OCI-LY7 (cell line): ENCODE results near the gene ITGA2. TPM values are rescaled to one million over a fixed set of nuclear protein-coding genes. Genes with fewer than 3 reads are reported as not detected.

ENCODE experiments used
- BruUV-seq: library from RNA; stranded (reverse); fragments of 400-500 nt; replicated peaks from 2 replicates; lab custom pipeline; 2021; lab: Mats Ljungman, UMichigan
- CTCF ChIA-PET: fragments of 300-600 bp; sonication (Branson Sonifier 250); formaldehyde crosslinking; loops from one replicate; lab custom pipeline; 2022; ENCODE audit warnings: antibody characterized with exemption; ENCODE audit not compliant: unreplicated experiment; lab: Charles Lee
- POLR2A ChIA-PET: fragments of 300-600 bp; sonication (Branson Sonifier 250); formaldehyde crosslinking; loops from one replicate; lab custom pipeline; 2022; ENCODE audit warnings: antibody characterized with exemption; lab: Charles Lee
- DNase-seq: peaks from one replicate; pipeline ENCODE4 v3.0.0-alpha.2; 2015; ENCODE audit warnings: low spot score
- H2AFZ ChIP-seq: fragments of 200-600 bp; sonication (generic), shearing (Covaris generic); 2 replicates; pipeline ENCODE4 v1.6.1; 2014; ENCODE audit warnings: mild to moderate bottlenecking, antibody characterized with exemption, low read length, moderate library complexity
- H3K27ac ChIP-seq: fragments of 200-600 bp; sonication (generic); 2 replicates; pipeline ENCODE4 v1.5.1; 2014; ENCODE audit warnings: mixed run types, low read depth, mild to moderate bottlenecking, moderate library complexity, low read length, inconsistent platforms; ENCODE audit not compliant: poor library complexity, severe bottlenecking
- H3K36me3 ChIP-seq: fragments of 200-600 bp; sonication (generic); 2 replicates; pipeline ENCODE4 v1.6.1; 2014; ENCODE audit warnings: mild to moderate bottlenecking, antibody characterized with exemption, low read length, moderate library complexity, mixed read lengths; ENCODE audit not compliant: insufficient read depth
- H3K4me1 ChIP-seq: fragments of 200-600 bp; sonication (generic); 2 replicates; pipeline ENCODE4 v1.5.1; 2014; ENCODE audit warnings: mild to moderate bottlenecking, low read length; ENCODE audit not compliant: insufficient read depth, poor library complexity, severe bottlenecking
- H3K4me2 ChIP-seq: fragments of 200-600 bp; sonication (generic); 2 replicates; pipeline ENCODE4 v1.6.1; 2014; ENCODE audit warnings: mild to moderate bottlenecking, low read length
- H3K4me3 ChIP-seq: fragments of 200-600 bp; sonication (generic); 2 replicates; pipeline ENCODE4 v1.5.1; 2014; ENCODE audit warnings: mild to moderate bottlenecking, low read depth, low read length; ENCODE audit not compliant: poor library complexity, severe bottlenecking
- H3K79me2 ChIP-seq: fragments of 200-600 bp; sonication (generic); 2 replicates; pipeline ENCODE4 v1.6.1; 2016; ENCODE audit warnings: low read depth, mild to moderate bottlenecking, low read length, moderate library complexity, mixed read lengths; ENCODE audit not compliant: insufficient read depth
- H3K9me2 ChIP-seq: fragments of 200-600 bp; sonication (generic); 2 replicates; pipeline ENCODE4 v1.6.1; 2016; ENCODE audit warnings: mild to moderate bottlenecking, low read length, mixed read lengths; ENCODE audit not compliant: insufficient read depth
- H3K9me3 ChIP-seq: fragments of 200-600 bp; sonication (generic); 2 replicates; pipeline ENCODE4 v1.6.1; 2014; ENCODE audit warnings: mild to moderate bottlenecking, mixed run types, low read length, mixed read lengths
- H4K20me1 ChIP-seq: fragments of 200-600 bp; sonication (generic); 2 replicates; pipeline ENCODE4 v1.6.1; 2014; ENCODE audit warnings: mild to moderate bottlenecking, antibody characterized with exemption, low read length, moderate library complexity, mixed read lengths; ENCODE audit not compliant: insufficient read depth
- EZH2phosphoT487 ChIP-seq: fragments of 200-600 bp; sonication (generic); IDR thresholded peaks from 2 replicates; pipeline ENCODE4 v1.6.1; 2018; ENCODE audit warnings: low read depth, borderline replicate concordance, mild to moderate bottlenecking, mixed run types, antibody characterized with exemption, low read length, moderate library complexity, mixed read lengths
- intact Hi-C: fragments of 100-400 bp; cut with micrococcal nuclease; formaldehyde crosslinking; loops from one replicate; pipeline ENCODE4 v1.10.0; 2022; ENCODE audit not compliant: unreplicated experiment
- total RNA-seq, 2 experiments: library from RNA; depleted of rRNA in 1 of 2; stranded (reverse); fragments of >200 nt in 1 of 2; shearing (Covaris generic) in 1 of 2; gene quantifications; 2 replicates each; pipeline ENCODE4 v1.2.3, GENCODE V29; 2014 to 2022
- TF ChIP-seq, protein P1 (sequence below): fragments of 200-600 bp; sonication (generic); conservative IDR thresholded peaks from 2 replicates; pipeline ENCODE4 v1.5.1; 2014; ENCODE audit warnings: mild to moderate bottlenecking, antibody characterized with exemption, low read length, moderate library complexity, mixed read lengths

ITGA2 gene
- total RNA-seq, 2 experiments from 2014 or later, result not detected

DNA sequence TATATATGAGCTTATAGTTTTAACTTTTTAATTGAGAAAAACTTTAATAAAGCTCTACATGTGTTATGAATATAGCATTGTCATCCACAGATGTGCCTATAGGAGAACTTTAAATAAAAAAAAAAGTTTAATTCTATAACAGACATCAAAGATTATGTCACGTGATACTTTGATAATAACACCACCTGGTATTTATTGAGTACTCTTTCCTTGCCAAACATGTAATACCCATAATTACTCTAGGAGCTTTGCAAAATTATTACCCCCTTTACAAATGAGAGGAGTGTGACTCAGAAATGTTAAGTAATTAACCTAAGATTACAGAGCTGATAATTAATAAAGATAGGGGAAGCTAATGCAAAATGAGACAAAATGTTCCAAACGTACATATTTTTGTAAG, 43.0 kb downstream of the ITGA2 start:
- Histone ChIP-seq H3K4me1 (no peaks in the 10 kb centered on the region), H3K27ac (no peak overlapping the region), H4K20me1 (no peaks in the 10 kb centered on the region), H3K36me3 (no peaks in the 10 kb centered on the region), H2AFZ (no peak overlapping the region), H3K9me2 (no peaks in the 10 kb centered on the region), H3K79me2 (no peaks in the 10 kb centered on the region), H3K9me3 (no peaks in the 10 kb centered on the region), H3K4me3 (no peak overlapping the region), H3K4me2 (no peak overlapping the region)
- BruUV-seq, result no TSS peak
- POLR2A ChIA-PET, result interaction anchor here (1.4 to 2.3 kb wide), 2 partner anchors 8 to 10 kb away, joined by 5 to 8 read pairs; no protein-coding TSS in a partner anchor
- DNase-seq, result no peak
- intact Hi-C loops, result no loop called here
- CTCF ChIA-PET, result no interaction called here
- no peak for TF ChIP-seq EZH2phosphoT487
- TF ChIP-seq, protein P1, sequence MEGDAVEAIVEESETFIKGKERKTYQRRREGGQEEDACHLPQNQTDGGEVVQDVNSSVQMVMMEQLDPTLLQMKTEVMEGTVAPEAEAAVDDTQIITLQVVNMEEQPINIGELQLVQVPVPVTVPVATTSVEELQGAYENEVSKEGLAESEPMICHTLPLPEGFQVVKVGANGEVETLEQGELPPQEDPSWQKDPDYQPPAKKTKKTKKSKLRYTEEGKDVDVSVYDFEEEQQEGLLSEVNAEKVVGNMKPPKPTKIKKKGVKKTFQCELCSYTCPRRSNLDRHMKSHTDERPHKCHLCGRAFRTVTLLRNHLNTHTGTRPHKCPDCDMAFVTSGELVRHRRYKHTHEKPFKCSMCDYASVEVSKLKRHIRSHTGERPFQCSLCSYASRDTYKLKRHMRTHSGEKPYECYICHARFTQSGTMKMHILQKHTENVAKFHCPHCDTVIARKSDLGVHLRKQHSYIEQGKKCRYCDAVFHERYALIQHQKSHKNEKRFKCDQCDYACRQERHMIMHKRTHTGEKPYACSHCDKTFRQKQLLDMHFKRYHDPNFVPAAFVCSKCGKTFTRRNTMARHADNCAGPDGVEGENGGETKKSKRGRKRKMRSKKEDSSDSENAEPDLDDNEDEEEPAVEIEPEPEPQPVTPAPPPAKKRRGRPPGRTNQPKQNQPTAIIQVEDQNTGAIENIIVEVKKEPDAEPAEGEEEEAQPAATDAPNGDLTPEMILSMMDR, result no peak

DNA sequence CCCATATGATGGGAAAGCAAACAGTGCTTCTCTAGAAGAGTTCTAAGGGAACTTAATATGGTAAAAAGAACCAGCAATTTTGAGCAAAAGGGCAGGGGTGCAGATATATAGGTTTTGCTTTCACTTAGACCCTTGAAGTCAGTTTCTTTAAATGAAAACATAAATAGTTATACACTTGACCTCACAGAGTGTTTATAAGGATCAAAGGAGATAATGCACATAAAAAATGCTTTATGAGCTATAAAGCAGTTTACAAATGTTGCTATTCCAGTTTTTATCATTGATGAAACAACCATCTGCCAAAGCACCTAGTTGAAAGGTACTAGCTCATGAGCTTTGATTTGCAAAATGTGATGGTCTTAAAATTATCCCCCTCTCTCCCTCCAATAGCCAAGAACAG, 45.7 kb downstream of the ITGA2 start:
- Histone ChIP-seq H4K20me1 (no peaks in the 10 kb centered on the region), H3K4me2 (no peak overlapping the region), H3K36me3 (no peaks in the 10 kb centered on the region), H3K4me3 (no peak overlapping the region), H3K4me1 (no peaks in the 10 kb centered on the region), H3K9me2 (no peaks in the 10 kb centered on the region), H2AFZ (no peak overlapping the region), H3K79me2 (no peaks in the 10 kb centered on the region), H3K9me3 (no peaks in the 10 kb centered on the region), H3K27ac (no peak overlapping the region)
- DNase-seq, result no peak
- TF ChIP-seq, protein P1, result no peak
- POLR2A ChIA-PET, result no interaction called here
- BruUV-seq, result no TSS peak
- intact Hi-C loops, result no loop called here
- CTCF ChIA-PET, result no interaction called here

DNA sequence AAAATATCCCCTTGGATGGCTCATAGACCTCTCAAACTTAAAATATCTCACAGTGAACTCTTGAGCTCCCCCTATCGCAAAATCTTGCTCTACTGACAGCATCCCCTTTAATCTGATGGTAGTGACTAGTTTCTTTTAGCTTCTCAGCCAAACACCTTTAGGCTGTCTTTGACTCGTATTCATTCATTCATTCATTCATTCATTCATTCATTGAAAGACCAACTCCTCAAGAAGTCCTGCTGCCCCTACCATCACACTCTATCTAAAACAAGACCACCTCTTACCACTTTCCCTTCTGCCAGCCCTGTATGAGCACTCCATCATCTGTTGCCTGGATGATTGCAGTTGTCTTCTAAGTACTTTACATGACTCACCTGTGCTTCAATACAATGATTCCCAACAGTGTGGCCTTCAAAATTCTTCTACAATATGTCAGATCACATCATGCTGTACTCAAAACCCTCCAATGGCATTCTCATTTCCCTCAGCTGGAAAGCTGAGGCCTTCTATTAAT, 46.8 kb downstream of the ITGA2 start:
- no peaks in the 10 kb centered on the region for H4K20me1 ChIP-seq
- ChIA-PET CTCF (no interaction called here), POLR2A (interaction anchor here (0.6 kb wide), 2 partner anchors 54 to 55 kb away, joined by 3 read pairs; no protein-coding TSS in a partner anchor)
- H3K4me1 ChIP-seq, result no peaks in the 10 kb centered on the region
- no peak overlapping the region for H2AFZ ChIP-seq
- H3K27ac ChIP-seq, result no peak overlapping the region
- no peaks in the 10 kb centered on the region for H3K79me2 ChIP-seq
- intact Hi-C loops, result no loop called here
- H3K36me3 ChIP-seq, result no peaks in the 10 kb centered on the region
- BruUV-seq, result no TSS peak
- H3K4me3 ChIP-seq, result no peak overlapping the region
- no peaks in the 10 kb centered on the region for H3K9me2 ChIP-seq
- no peak overlapping the region for H3K4me2 ChIP-seq
- TF ChIP-seq, protein P1, result peak; percentile 72
- TF ChIP-seq EZH2phosphoT487, result no peak
- peak; percentile 2 for DNase-seq
- H3K9me3 ChIP-seq, result no peaks in the 10 kb centered on the region
